Stimulated activated CD4-positive, alpha-beta T cell treated with anti-CD3 and anti-CD28 coated beads, Interleukin-12 subunit alpha, Interleukin-12 subunit beta, amount 100 ng/mL, for 4 hours (primary cell): ENCODE data around the gene GALNTL6.
"Not testable (repeated sequence)": the region's sequence is repeated elsewhere in the genome, so short reads cannot be mapped to it uniquely, and the experiment has no call there.

Source experiments
- DNase-seq: peaks from one replicate; pipeline ENCODE4 v3.0.0-alpha.2; 2020

GALNTL6 gene

GRCh38 chr4:173001571-173001970 is 1188.4 kb downstream of the GALNTL6 start:
- no peak for DNase-seq

GRCh38 chr4:173002830-173003561 is 1189.8 kb downstream of the GALNTL6 start:
- DNase-seq, result no peak

DNA sequence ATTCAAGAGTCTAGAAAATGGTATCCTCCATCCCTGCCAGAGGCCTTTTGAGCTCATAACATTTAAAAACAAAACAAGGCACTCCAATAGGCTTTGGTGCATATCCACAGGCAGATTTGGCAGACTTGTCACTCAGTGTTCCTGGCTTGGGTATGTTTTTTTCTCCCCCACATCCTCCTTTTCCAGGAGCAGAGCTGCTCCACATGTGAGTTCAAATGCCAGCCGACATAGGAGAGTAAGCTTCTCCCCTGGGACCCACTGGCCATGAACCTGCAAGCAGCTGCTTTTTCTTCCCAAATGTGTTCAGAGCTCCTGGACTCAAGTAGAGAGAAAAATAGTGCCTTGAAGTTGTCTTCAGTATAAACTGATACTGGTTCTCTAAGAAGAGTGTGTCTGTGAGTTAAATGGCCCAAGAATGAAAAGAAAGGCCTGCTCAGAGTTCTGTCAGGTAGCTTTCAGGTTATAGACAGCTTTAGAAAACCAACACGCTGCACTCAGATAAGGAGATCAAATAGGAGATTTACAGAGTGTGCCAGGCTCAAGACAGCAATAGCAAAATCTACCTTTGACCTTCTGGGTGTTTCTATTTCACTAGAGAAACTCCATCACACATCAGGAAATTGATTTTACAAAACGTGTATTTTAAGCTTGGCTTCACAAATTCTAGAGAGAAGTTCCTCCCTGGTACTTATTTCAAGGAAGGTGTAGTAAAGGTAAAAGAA is 1192.9 kb downstream of the GALNTL6 start:
- no peak for DNase-seq

- DNase-seq, result no peak
Observed at GRCh38 chr4:173008436-173008835, 1195.2 kb downstream of the GALNTL6 start.

DNA sequence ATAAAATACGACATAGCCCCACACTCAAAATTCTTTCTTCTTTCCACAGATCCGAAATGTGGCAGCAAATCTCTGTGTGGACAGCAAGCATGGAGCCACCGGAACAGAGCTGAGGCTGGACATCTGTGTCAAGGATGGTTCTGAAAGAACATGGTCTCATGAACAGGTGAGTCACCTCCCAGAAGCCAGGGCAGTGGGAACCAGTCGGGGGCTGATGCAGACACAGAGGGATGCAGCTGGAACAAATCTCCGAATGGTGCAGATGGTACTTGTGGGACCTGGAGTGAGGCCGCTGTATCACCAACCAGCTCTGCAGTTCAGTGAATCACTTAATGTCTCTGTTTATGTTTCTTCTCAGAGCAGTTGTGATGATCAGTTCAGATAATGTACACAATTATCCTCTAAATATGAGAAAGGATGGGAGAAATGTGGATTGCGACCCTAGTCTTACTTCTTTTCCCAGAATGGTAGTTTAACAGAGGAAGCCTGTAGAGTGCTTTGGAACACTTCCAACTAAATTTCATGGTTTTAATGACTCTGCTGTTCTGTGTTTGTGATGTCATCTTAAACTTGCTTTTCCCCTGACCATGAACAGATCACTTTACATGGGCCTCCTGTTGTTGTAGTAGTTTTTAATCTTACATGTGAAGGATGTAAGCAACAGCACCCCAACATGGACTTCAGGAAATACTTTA is 1196.1 kb downstream of the GALNTL6 start:
- DNase-seq, result no peak

- DNase-seq, result no peak
Observed at GRCh38 chr4:173012608-173013007, 1199.4 kb downstream of the GALNTL6 start.

DNA sequence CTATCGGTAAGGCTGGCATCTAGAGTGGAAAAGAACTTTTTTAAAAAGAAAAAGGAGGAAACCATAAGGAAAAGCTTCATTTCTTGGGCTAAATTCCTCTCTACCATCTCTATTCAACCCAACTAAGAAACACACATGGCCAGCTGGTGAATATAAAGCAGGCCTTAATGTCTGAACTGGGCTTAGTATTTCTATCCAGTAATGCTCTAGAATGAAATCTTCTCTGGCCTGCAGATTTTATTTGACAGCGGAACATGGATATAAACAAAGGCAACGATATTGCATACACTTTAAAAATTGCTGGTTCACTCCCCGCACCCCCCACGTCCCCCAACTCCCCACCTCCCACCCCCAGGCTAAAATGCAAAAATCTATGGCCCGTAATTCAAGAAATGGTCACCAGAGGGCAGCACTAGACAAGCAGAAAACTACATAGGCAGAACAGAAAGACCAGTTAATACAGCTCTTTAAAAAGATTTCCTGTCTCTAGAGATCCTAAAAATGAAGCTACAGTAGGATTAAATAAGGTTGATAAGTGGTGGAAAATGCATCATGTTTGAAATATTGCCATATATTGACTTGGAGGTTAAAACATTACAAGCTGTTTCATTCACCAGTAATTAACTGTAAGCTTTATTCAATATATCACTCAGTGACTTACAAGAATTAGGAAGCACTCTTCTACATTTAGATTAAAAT is 1200.2 kb downstream of the GALNTL6 start:
- peak; percentile 38 for DNase-seq

DNA sequence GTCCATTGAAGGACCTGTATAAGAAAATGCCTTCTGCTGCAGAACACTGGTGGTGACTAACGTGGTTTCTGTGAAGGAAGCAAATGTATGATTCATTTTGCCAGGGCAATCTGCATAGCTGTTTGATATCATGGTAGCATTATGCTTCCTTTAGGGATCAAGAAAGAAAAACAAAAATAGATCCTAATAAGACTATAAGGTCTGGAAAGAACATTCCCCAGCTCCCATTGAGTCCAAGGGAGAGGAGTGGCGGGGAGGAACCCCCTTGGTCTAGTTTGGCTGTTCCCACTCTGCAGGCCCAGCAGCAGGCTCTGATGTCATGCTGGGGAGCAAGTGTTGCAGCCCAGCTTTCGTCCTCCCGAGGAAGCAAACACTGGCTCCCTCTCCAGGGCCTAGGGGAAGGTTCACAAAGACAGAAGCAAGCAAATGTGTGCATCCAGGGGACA is 1200.9 kb downstream of the GALNTL6 start:
- no peak for DNase-seq

DNA sequence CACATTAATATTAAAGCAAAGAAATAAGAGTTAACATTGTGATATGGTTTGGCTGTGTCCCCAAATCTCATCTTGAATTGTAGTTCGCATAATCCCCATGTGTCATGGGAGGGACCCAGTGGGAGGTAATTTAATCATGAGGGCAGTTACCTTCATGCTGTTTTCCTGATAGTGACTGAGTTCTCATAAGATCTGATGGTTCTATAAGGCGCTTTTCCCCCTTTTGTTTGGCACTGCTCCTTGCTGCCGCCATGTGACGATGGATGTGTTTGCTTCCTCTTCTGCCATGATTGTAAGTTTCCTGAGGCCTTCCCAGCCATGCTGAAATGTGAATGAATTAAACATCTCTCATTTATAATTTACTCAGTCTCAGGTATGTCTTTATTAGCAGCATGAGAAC is 1201.6 kb downstream of the GALNTL6 start:
- DNase-seq, result no peak

GRCh38 chr4:173017802-173018201 is 1204.6 kb downstream of the GALNTL6 start:
- no peak for DNase-seq

DNA sequence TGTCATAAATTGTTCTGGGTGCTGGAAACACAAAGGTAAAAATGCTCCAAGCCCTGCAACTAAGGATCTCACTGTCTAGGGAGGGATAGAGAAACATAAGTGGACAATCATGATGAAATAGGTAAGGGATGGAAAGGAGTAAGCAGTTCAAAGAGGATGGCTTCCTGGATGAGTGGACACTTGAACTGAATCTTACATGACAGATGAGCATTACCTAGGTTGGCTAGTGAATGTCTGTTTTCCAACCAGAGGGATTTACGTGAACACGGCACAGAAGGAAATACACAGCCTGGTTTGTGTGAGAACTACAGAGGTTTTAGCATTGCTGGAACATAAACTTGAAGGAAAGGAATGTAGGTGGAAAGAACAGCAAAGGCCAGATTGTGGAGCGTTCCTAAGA is 1205.2 kb downstream of the GALNTL6 start:
- no peak for DNase-seq

DNA sequence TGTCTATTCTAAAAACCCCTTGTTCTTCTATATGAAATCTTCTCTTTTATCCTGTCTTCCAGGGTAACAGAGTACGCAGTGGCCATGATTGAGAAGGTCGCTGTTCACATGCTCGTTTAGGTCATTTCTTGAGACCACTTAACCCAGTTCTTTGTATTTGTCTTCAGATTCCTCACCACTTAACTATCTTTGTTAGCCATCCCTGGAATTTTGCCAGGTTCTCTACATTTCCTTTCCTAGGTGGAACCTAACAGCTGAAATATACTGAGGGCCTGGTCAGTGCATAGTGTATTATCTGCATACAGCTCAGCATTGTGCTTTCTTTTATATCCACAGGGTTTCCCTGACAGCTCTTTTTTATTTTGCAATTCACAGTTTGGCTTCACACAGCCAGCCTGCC is 1206.5 kb downstream of the GALNTL6 start:
- DNase-seq, result no peak

DNA sequence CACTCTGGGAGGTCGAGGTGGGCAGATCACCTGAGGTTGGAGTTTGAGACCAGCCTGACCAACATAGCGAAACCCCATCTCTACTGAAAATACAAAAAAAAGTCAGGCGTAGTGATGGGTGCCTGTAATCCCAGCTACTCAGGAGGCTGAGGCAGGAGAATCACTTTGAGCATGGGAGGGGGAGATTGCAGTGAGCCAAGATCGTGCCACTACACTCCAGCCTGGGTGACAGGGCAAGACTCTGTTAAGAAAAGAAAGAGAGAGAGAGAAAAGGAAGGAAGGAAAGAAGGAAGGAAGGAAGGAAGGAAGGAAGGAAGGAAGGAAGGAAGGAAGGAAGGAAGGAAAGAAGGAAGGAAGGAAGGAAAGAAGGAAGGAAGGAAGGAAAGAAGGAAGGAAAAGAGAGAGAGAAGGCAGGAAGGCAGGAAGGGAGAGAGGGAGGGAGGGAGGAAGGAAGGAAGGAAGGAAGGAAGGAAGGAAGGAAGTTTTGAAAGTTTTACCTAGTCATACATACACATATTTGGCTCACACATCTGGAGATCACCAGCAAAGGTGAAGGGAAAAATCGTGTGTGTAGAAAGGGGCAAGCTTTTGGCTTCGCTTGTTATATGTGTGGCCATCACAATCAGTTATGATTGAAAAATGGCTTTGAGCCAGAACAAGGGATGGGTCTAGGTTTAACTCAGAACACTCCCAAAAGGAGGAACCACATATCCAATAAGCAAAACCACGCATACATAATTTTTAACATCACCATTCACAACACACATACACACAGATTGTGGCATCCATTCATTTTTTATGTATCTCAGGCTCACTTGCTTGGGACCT is 1208.8 kb downstream of the GALNTL6 start:
- DNase-seq, result not testable (repeated sequence)

- DNase-seq, result no peak
Observed at GRCh38 chr4:173024203-173024602, 1211.0 kb downstream of the GALNTL6 start.

DNA sequence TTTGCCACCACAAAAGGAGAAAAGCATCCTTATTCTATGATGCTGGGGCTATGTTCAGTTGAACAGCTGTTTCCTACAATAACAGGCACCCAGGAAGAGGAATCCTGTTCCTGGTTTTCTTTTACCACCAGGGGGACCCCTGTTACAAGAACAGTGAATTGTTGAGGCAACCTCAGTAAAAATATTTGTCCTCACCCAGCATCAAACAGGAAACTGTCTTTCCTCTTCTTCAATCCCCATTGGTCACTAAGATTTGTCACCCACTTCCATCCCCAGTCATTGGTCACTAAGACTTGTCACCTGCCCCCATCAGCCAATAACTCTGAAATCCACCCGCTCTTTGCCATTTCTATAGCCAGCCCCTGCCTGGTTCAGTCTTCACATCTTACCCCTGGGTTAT is 1211.9 kb downstream of the GALNTL6 start:
- DNase-seq, result no peak

DNA sequence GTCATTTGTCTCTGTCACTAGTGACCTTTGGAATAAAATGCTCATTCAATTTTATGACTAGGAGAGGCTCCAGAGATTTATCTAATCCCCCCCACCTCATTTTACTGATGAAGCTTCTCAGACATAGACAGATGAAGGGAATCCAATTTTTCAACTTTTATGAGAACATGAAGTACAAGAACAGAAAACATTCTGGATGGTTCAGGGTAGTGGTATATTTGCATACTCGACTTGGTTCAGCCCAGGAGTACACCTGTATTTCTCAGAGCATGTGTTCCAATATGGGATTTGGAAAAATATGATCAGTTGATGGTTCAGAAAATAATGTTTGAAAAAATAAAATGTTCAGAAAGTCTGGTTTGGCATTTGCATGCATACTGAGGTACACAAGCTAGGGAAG is 1224.0 kb downstream of the GALNTL6 start:
- no peak for DNase-seq

DNA sequence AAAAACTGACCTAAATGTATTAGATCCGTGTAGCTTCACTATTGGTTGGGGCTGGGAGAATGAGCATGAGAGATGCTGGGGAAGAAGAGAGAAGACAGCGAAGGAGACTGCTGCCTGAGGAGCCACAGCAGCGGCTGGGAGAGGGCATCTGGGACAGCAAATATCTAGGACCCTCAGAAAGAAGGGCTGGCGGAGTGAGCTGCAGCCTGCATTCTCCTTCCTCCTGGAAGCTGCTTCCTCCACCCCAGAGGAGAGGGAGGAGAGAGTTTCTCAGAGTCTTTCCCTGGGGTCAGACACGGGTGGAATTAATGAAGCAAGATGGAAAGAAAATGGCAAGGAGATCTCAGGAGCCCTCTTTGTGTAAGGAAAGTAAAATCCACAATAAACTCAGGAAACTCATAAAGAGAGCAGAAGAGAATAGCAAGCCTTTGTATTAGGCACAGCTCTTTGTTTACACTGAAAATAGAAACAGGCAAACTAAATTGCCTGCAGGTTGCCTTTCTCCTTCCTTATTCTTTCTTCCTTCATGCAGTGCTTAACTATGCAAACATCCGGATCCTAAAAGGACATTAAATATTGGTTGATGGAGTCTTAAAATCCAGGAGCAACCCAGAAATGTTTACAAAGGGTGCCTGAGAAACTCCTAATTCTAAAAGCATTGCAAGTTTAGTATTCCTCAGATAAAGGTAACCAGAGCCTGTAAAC is 1225.1 kb downstream of the GALNTL6 start:
- DNase-seq, result no peak

DNA sequence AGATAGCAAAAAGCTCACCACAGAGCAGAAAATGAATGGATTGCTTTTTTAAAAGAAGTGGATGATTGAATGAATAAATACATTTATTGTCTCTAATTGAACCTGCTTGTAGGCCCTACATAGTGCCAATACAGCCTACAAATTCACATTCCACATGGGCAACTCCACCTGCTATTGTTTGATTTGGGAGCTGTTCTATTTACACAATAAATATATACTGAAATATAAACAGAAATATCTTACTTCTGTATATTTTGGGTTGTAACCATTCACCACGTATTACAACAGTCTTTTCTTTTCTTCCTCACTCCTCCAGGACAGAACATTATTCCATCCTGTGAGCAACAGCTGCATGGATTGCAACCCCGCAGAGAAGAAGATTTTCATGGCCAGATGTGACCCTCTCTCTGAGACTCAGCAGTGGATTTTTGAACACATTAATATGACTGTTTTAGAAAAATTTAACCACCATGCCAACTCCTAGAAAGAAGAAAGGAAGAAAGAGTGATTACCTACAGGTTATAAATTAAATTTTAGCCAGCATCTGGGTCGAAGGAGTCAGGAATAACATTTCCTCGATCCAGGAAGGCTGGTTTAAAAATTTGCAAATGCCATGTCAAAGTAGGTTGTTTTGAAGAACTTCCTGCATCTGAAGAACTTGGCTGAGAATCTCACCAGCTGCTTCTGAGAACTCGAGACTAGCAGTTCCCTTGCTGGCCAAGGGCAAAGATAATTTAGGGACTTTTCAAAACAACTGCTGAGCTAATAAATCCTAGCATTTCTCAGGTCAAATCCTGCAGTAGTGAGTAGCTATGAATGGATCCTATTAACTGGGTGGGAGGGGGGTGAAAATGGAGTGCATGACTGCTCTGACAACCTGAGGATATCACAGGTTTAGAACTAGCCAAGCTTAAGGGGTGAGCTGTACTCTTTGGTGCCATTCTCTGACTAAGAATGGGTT is 1226.7 kb downstream of the GALNTL6 start:
- no peak for DNase-seq

DNA sequence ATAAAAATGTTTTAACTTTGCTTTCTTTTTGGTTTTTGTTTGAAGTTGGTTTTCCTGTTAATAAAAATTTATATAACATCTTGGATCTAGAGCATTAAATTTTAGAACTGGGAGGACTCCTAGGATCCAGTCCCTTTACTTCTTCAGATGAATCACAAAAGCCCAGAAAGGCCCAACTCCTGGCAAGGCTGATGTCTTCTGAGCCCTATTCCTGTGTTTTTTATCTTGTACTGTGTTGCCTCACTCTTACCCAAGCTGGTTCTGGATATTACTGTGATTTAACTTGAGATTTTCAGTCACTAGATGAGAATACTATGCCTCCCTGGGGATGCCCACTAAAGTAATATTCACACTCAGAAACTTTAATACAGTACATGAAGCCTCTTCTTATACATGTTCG is 1228.3 kb downstream of the GALNTL6 start:
- DNase-seq, result no peak

DNA sequence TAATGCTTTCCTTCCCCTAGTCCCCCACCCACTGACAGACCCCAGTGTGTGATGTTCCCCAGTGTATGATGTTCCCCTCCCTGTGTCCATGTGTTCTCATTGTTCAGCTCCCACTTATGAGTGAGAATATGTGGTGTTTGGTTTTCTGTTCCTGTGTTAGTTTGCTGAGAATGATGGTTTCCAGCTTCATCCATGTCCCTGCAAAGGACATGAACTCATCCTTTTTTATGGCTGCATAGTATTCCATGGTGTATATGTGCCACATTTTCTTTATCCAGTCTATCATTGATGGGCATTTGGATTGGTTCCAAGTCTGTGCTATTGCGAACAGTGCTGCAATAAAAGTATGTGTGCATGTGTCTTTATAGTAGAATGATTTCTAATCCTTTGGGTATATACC is 1228.9 kb downstream of the GALNTL6 start:
- not testable (repeated sequence) for DNase-seq
